Thyroid gland (tissue), 4 donors: ENCODE measurements around the gene MYLK. TPM values are rescaled to one million over a fixed set of nuclear protein-coding genes. Genes with fewer than 3 reads are reported as not detected.

ENCODE experiments used
- DNase-seq, 2 donors: peaks; one replicate each; pipeline ENCODE4 v3.0.0-alpha.2; 2019
- H3K27ac ChIP-seq, 3 donors: fragments of 200-600 bp; sonication (generic); 1 replicate in 2 of 3; 2 replicates in 1 of 3; pipeline ENCODE4 v1.5.1; 2016 to 2019; ENCODE audit warnings: mild to moderate bottlenecking in 1 of 3, moderate library complexity in 1 of 3
- H3K27me3 ChIP-seq: fragments of 200-600 bp; sonication (generic); one replicate; pipeline ENCODE4 v1.5.1; 2019
- H3K36me3 ChIP-seq, 2 donors: fragments of 200-600 bp; sonication (generic); one replicate each; pipeline ENCODE4 v1.5.1; 2016 to 2019
- H3K4me1 ChIP-seq, 2 donors: fragments of 200-600 bp; sonication (generic); one replicate each; pipeline ENCODE4 v1.5.1; 2017 to 2019
- H3K4me3 ChIP-seq, 3 donors: fragments of 200-600 bp; sonication (generic); replicated peaks in 1 of 3; 1 replicate in 2 of 3; 2 replicates in 1 of 3; pipeline ENCODE4 v1.5.1; 2016; ENCODE audit warnings: mild to moderate bottlenecking in 1 of 3
- H3K9me3 ChIP-seq: fragments of 200-600 bp; sonication (generic); one replicate; pipeline ENCODE4 v1.5.1; 2017
- CTCF ChIP-seq, 6 experiments: fragments of 200-600 bp in 3 of 6; fragments of 450-650 bp in 3 of 6; sonication (generic) in 3 of 6; IDR thresholded peaks; one replicate each; pipeline ENCODE4 v1.5.1; 2016 to 2019; ENCODE audit warnings: antibody characterized with exemption in 6 of 6, mild to moderate bottlenecking in 2 of 6, inconsistent platforms in 1 of 6, moderate library complexity in 1 of 6
- POLR2A ChIP-seq, 2 donors: fragments of 450-650 bp; IDR thresholded peaks; one replicate each; pipeline ENCODE4 v1.6.1; 2017; ENCODE audit warnings: antibody characterized with exemption in 2 of 2, mild to moderate bottlenecking in 2 of 2, moderate library complexity in 1 of 2
- WGBS, 2 donors: methylation state at CpG; one replicate each; pipeline ENCODE4 v1.1.5; 2017; 5-methylcytosine and 5-hydroxymethylcytosine counted together
- intact Hi-C: fragments of 100-400 bp; cut with DNase I; formaldehyde crosslinking; loops from one replicate; pipeline ENCODE4 v1.15.1; 2023
- total RNA-seq, 4 donors: library from RNA; depleted of rRNA; stranded (reverse); fragments of >200 nt; gene quantifications; one replicate each; pipeline ENCODE4 v1.2.3, GENCODE V29; 2016

MYLK gene
- total RNA-seq, 4 donors from 2014 or later: 28.9 to 51.2 (median 37.4) TPM

GRCh38 chr3:123694366-123695087 lies 189.6 kb downstream of the MYLK start:
- H3K9me3 ChIP-seq: no peaks in the 10 kb centered on the region
- no peak for DNase-seq
- TF ChIP-seq POLR2A (IDR thresholded peaks at IDR 0.05): no peak
- intact Hi-C loops: no loop called here
- peak overlapping the region in 2 of 3 donors; percentile 49 to 56 for H3K27ac ChIP-seq
- H3K4me1 ChIP-seq: peaks cover 16 to 32% of the 10 kb centered on the region in 2 donors
- H3K36me3 ChIP-seq: no peaks in the 10 kb centered on the region
- H3K27me3 ChIP-seq: no peaks in the 10 kb centered on the region
- 56 to 80% methylated on average over 5 to 6 of the region's 6 CpGs for WGBS, 2 donors
- no peak overlapping the region for H3K4me3 ChIP-seq

- intact Hi-C loops: no loop called here
- 83 to 92% methylated on average over 2 of the region's 2 CpGs for WGBS, 2 donors
- Histone ChIP-seq H3K27ac (peak overlapping the region in 2 of 3 donors; percentile 49 to 56), H3K4me3 (no peak overlapping the region), H3K9me3 (no peaks in the 10 kb centered on the region), H3K4me1 (peaks cover 16 to 40% of the 10 kb centered on the region in 2 donors), H3K27me3 (no peaks in the 10 kb centered on the region), H3K36me3 (no peaks in the 10 kb centered on the region)
- TF ChIP-seq CTCF (IDR thresholded peaks at IDR 0.05): no peak
- TF ChIP-seq POLR2A (IDR thresholded peaks at IDR 0.05): no peak
- DNase-seq: no peak
Measured at GRCh38 chr3:123693584-123694190, 190.4 kb downstream of the MYLK start.

- Histone ChIP-seq H3K4me3 (no peak overlapping the region), H3K27ac (peak overlapping the region in 2 of 3 donors; percentile 36 to 39), H3K9me3 (no peaks in the 10 kb centered on the region), H3K4me1 (peaks cover 15 to 44% of the 10 kb centered on the region in 2 donors), H3K27me3 (no peaks in the 10 kb centered on the region), H3K36me3 (no peaks in the 10 kb centered on the region)
- intact Hi-C loops: no loop called here
- 75 to 80% methylated on average over 12 to 13 of the region's 13 CpGs for WGBS, 2 donors
- TF ChIP-seq CTCF (IDR thresholded peaks at IDR 0.05) (no peak), POLR2A (IDR thresholded peaks at IDR 0.05) (no peak)
- no peak for DNase-seq
Measured at GRCh38 chr3:123692671-123693070, 191.5 kb downstream of the MYLK start.

GRCh38 chr3:123692041-123692440 lies 192.1 kb downstream of the MYLK start:
- 68 to 74% methylated on average over 9 of the region's 9 CpGs for WGBS, 2 donors
- intact Hi-C loops: no loop called here
- peaks cover 10 to 43% of the 10 kb centered on the region in 2 donors for H3K4me1 ChIP-seq

GRCh38 chr3:123689831-123690230 lies 194.3 kb downstream of the MYLK start:
- peaks cover 9 to 24% of the 10 kb centered on the region in 2 donors for H3K4me1 ChIP-seq

More at GRCh38 chr3:123692041-123692440, 192.1 kb downstream of the MYLK start:
- Histone ChIP-seq H3K9me3 (no peaks in the 10 kb centered on the region), H3K4me3 (no peak overlapping the region), H3K27ac (peak overlapping the region in 2 of 3 donors; percentile 36 to 39), H3K36me3 (no peaks in the 10 kb centered on the region), H3K27me3 (no peaks in the 10 kb centered on the region)
- no peak for DNase-seq
- TF ChIP-seq POLR2A (IDR thresholded peaks at IDR 0.05) (no peak), CTCF (IDR thresholded peaks at IDR 0.05) (no peak)

More at GRCh38 chr3:123689831-123690230, 194.3 kb downstream of the MYLK start:
- intact Hi-C loops: no loop called here
- Histone ChIP-seq H3K9me3 (no peaks in the 10 kb centered on the region), H3K27me3 (no peaks in the 10 kb centered on the region), H3K27ac (no peak overlapping the region), H3K36me3 (no peaks in the 10 kb centered on the region), H3K4me3 (no peak overlapping the region)
- WGBS, 2 donors: 85 to 95% methylated on average over 3 of the region's 3 CpGs
- no peak for DNase-seq
- no peak for TF ChIP-seq CTCF (IDR thresholded peaks at IDR 0.05)
- TF ChIP-seq POLR2A (IDR thresholded peaks at IDR 0.05): no peak
